GM10847 (cell line): ENCODE data around the gene PNCK.

Experiments
- POLR2A ChIP-seq: IDR thresholded peaks from 2 replicates; pipeline ENCODE4 v1.6.1; 2011; ENCODE audit not compliant: insufficient read length; ENCODE audit errors: extremely low read depth

PNCK gene

DNA sequence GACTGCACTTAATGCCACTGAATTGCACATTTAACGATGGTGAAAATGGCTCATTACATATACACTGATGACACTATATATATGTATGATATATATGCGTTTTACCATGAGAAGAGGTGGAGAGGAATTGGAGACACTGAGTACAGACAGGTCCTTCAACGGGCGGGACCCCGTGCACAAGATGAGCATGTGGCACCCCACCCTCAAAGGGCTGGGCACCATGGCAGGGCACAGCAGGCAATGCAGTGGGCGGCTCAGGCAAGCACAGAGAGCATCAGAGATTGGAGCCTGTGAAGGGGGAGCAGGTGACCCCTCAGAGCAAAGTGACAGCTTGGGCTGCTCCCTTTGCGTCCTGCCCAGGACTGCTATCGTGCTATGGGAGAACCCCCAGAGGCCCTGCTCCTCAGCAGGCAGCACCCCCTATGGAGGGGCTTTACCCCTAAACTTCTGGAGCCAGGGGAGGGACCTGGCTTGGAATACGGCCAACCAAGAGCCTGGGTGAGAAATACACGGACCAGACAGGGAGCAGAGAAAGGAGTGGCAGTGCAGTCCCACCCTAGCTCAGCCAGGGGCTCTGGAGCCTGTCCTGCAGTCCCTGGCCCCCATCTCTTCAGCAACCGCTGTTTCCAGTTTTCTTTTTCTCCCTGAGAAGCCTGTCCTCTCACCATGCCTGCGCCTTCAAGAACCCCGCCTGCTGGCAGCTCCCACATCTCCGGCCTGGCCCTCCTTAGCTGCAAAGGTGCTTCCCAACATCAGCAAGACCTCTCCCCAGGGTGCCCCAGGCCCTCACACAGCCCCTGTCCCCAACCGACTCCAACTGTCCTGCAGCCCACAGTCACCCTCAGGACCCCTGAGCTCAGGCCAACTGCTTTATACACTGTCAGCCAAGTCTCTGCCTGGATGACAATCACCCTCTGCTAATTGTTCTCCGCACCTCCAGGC, 24.6 kb upstream of the PNCK start:
- no peak for TF ChIP-seq POLR2A

DNA sequence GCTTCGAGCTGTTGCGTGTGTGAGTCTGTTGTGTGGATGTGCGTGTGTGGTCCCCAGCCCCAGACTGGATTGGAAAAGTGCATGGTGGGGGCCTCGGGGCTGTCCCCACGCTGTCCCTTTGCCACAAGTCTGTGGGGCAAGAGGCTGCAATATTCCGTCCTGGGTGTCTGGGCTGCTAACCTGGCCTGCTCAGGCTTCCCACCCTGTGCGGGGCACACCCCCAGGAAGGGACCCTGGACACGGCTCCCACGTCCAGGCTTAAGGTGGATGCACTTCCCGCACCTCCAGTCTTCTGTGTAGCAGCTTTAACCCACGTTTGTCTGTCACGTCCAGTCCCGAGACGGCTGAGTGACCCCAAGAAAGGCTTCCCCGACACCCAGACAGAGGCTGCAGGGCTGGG, 22.5 kb upstream of the PNCK start:
- no peak for TF ChIP-seq POLR2A

DNA sequence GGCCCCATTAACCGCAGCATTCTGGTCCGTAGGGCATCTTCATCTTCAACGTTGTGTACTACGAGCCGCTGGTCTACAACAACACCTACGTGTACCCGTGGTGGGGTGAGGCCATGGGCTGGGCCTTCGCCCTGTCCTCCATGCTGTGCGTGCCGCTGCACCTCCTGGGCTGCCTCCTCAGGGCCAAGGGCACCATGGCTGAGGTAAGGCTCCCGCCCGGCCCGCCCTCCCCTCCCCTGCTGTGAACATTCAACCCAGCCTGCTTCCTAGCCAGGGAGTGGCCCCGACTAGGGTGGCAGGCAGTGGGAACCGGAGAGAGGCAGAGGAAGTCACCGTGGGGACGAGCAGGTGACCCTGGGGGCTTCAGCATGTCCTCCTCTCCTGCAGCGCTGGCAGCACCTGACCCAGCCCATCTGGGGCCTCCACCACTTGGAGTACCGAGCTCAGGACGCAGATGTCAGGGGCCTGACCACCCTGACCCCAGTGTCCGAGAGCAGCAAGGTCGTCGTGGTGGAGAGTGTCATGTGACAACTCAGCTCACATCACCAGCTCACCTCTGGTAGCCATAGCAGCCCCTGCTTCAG, 21.2 kb upstream of the PNCK start:
- no peak for TF ChIP-seq POLR2A

DNA sequence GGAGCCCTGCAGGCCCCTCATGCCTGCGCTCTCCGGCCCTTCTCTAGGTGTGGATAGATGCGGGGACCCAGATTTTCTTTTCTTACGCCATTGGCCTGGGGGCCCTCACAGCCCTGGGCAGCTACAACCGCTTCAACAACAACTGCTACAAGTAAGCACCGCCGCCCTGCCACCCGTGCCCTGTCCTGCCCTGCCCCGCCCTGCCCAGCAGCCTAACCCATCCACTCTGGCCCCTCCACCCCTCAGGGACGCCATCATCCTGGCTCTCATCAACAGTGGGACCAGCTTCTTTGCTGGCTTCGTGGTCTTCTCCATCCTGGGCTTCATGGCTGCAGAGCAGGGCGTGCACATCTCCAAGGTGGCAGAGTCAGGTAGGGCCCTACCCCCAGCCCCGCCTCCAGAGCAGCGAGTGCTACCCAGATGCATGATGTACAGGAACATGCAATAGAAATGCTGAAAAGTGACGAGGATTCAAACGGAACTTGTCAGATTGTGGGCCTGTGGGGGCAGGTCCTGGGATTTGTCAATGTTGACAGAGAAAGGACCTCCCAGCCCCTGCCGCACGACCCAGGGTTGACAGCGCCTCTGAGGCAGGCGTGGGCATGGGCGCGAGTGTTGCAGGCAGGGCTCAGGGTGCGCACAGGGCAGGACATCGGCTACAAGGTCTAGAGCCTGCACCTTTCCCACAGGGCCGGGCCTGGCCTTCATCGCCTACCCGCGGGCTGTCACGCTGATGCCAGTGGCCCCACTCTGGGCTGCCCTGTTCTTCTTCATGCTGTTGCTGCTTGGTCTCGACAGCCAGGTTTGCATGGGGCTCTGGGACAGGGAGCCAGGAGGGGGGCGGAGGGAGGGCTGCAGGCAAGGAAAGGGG, 19.8 kb upstream of the PNCK start:
- TF ChIP-seq POLR2A, result no peak

DNA sequence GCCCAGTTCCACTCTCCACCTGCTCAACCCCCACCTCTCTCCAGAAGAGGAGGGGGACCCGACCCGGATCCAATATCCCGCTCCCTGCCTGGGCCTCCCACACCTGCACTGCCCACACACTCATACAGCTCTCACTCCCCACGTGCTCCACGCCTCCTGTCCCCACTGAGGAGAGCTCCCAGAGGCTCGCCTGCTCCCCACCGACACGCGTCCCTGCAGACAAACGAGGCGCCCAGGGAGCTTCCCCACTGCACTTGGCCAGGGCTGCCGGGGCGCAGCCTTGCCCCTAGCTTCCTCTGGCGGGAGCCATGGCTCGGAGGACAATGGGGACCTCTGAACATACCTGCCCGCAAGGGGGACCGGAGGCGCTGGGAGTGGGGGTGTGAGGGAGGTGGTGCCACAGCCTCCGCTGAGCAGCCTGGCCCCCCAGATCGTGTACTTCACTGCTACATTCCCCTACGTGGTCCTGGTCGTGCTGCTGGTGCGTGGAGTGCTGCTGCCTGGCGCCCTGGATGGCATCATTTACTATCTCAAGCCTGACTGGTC, 19.1 kb upstream of the PNCK start:
- TF ChIP-seq POLR2A, result no peak

DNA sequence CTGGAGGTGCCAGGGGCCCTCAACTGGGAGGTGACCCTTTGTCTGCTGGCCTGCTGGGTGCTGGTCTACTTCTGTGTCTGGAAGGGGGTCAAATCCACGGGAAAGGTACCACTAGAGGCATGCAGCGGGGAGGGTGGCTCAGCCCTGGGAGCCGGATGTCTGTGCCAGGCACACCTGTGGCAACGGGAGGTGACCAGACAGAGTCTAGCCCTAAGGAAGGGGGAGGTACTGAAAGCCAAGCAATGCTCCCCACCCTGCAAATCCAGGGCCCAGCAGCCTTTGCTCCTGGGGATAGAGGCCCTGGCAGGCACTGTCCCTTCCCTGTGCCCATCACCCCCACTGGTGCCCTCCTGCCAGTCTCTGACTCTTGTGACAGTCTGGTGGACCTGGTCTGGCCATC, 18.4 kb upstream of the PNCK start:
- TF ChIP-seq POLR2A, result no peak

DNA sequence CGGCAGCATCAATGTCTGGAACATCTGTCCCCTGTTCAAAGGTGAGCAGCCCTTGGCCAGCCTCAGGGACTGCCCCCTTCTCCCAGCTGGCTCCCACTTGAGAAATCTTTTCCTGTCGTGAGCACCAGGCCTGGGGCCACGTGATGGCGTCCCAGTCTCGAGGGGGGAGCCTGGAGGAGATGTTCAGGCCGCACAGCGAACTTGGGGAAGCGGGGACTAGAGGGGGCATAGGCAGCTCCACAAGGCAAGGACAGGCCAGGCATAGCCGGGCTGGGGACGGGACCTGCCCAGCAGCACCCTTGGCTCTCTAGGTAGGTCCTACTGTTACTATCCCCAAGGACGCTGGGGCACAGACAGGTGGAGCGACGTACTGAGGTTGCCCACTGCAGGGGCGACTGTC, 16.9 kb upstream of the PNCK start:
- TF ChIP-seq POLR2A, result no peak

DNA sequence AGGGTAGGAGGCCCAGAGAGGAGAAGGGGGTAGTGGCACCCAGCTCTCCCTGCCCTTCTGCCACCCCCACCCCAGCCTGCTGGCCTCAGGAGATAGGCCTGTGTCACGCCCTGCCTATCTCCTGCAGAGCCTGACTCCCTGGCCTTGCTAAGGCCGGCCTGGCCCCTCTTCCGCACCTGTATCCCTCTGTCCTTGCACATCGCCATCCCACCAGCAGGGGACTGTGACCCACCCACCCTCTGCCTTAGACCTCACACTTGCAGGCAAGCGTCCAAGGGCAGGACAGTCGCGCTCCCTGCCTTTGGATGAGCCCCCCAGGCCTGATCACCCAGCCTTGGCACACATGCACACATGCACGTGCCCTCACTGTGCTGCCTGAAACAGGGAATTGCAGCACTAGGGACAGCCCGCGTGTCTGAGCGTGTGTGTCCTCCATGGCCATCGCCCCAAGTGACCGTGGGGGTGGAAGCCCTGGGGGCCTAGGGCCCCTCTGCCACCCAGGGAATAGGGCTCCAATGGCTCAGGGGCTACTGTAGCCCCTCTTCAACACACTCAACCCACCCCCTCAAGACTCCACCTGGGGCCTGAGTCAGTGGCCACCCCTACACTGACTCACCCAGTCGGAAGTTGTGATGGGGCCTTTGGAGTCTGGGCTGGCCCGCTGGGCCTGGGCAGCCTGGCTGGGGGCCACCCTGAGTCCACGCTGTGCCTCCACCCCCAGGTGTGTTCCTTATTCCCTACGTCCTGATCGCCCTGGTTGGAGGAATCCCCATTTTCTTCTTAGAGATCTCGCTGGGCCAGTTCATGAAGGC, 16.2 kb upstream of the PNCK start:
- TF ChIP-seq POLR2A, result no peak

DNA sequence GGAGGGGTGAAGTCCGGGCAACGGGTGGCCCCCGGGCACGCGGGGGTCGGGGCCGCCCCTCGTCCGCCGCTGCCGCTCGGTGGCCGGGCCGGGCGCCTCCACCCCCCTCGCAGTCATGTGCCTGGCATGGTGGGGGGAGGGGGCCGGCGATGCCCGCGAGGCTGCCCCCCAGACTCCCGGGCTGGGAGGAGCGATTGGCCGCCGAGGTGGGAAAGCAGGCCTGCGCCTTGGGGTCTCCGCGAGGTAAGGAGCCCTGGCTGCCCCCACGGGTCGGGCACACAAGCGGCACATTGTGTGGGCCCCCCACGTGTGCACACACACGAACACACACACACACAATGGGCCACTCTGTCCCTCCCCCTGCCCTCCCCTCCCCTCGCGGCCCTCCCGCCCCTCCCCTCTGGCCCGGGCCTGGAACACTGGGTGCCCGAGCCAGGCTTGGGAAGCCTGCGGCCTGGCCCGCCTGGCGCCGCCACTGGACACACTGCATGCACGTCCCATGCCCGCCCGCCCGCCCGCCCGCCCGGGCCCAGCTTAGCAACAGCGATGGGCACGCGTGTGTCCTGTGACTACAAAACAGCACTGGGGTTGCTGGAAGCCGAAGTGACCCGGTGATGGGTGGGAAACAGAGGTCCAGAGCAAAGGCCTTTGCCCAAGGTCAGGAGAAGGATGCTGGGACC, 15.4 kb upstream of the PNCK start:
- no peak for TF ChIP-seq POLR2A

DNA sequence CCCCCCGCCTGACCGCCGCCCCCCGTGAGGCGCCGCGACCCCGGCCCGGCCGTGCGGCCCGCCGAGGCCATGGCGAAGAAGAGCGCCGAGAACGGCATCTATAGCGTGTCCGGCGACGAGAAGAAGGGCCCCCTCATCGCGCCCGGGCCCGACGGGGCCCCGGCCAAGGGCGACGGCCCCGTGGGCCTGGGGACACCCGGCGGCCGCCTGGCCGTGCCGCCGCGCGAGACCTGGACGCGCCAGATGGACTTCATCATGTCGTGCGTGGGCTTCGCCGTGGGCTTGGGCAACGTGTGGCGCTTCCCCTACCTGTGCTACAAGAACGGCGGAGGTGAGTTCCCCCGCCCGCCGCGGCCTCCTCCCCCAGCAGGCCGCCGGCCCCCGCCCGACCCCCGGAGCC, 14.9 kb upstream of the PNCK start:
- TF ChIP-seq POLR2A, result no peak

DNA sequence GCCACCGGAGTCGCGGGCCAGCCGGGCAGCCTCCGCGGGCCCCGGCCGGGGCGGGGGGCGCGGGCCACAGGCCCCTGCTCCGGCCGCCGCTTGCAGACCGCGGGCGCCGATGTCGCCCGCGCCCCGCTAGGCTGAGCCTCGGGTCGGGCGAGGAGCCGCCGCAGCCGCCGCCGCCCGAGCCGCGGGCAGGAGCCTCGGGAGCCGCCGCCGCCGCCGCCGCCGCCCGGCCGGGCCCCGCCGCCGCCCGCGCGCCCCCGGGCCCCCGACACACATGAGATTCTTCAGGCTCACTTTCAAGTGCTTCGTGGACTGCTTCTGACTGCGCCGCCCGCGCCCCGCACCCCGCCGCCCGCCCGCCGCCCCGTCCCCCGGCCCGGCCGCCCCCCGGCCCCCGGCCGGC, 14.5 kb upstream of the PNCK start:
- no peak for TF ChIP-seq POLR2A

DNA sequence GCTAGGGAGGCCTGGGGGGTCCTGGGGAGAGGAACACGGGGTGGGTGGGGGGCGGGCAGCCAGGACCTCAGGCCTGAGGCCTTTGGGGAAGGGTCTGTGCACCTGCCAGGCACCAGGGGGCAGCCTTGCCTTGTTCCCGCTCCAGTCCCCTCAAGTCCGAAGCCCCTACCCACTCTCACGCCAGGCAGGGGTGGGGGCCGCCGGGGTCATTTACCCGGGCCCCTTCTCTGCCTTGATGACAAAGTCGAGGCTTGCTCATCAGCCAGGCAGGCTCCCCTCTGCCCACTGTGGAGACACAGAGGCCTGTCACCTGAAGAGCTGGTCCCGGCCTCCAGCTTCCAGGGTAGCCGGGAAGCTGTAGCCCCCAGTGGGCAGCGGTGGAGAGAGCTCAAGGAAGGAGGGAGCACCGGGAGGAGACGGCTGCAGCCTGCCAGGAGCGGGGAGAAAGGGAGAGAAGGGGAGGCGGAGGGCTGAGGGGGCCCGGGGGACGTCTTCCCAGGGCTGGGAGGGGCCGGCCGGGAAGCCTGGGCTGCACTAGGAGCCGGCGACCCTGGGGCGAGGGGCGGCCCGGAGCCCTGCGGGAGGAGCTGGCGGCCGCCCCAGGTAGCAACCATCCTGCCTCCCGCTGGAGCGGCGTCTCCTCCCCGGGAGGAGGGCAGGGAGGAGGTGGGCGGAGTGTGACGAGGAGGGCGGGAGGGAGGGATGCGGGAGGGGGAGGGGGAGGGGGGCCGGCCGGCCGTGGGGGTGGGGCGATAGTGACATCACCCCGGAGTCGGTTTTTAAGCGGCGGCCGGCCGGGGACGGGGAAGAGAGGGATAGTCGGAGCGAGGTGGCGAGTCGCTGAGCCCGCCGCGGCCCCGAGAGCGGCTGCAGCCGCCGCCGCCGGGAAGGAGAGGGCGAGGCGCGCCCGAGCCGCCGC, 13.8 kb upstream of the PNCK start, which contains the start of gene SLC6A8:
SLC6A8 (plus strand) TSS at position 806 of the 919 bp plus-strand sequence. CDS start 649 bp downstream, outside the sequence.
- TF ChIP-seq POLR2A, result no peak

DNA sequence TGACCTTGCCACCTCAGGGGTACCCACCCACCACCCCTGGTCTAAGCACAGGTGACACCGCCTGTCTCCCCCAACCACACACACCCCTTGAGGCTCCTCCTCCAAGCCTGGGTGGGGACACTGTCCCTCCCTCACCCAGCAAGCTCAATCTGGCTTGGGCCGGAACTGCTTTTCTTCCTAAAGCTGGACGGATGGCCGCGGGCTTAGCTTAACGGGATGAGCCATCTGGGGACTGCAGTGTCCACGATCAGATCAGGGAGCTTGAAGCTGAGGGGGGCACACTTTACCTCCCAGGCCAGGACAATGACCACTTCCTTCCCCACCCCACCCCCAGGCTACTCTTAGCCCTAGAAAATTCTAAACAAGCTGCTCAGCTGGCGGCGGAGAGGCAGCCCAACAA, 13.1 kb upstream of the PNCK start:
- no peak for TF ChIP-seq POLR2A
